ENCODE data around the gene TBCD.

TBCD gene

DNA sequence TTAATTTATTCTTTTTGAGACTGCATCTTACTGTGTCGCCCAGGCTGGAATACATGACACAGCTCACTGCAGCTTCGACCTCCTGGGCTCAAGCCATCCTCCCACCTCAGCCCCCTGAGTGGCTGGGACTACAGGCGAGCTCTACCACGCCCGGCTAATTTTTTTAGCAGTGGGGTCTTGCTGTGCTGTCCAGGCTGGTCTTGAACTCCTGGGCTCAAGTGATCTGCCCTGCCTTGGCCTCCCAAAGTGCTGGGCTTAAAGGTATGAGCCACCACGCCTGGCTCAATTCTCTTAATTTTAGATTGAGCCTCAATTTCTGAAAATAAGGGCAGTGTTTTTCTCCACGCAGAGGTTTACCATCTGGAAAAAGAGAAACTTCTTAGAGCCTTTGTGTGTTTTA is 46.9 kb downstream of the TBCD start:
- no peak for TF ChIP-seq CTCF (IDR thresholded peaks at IDR 0.05; ENCODE audit: low read depth, low read length)
- Histone ChIP-seq H3K36me3 (peaks cover 7% of the 10 kb centered on the region), H3K4me1 (no peaks in the 10 kb centered on the region), H3K9me3 (no peaks in the 10 kb centered on the region), H3K27me3 (no peaks in the 10 kb centered on the region), H3K4me3 (ENCODE audit: low read depth, low read length) (no peak overlapping the region)
- DNase-seq, result no peak

- Histone ChIP-seq H3K4me1 (no peaks in the 10 kb centered on the region), H3K36me3 (peaks cover 7% of the 10 kb centered on the region), H3K9me3 (no peaks in the 10 kb centered on the region), H3K4me3 (ENCODE audit: low read depth, low read length) (no peak overlapping the region), H3K27me3 (no peaks in the 10 kb centered on the region)
- TF ChIP-seq CTCF (IDR thresholded peaks at IDR 0.05; ENCODE audit: low read depth, low read length), result no peak
- no peak for DNase-seq
Measured at GRCh38 chr17:82799591-82799990, 47.7 kb downstream of the TBCD start.

DNA sequence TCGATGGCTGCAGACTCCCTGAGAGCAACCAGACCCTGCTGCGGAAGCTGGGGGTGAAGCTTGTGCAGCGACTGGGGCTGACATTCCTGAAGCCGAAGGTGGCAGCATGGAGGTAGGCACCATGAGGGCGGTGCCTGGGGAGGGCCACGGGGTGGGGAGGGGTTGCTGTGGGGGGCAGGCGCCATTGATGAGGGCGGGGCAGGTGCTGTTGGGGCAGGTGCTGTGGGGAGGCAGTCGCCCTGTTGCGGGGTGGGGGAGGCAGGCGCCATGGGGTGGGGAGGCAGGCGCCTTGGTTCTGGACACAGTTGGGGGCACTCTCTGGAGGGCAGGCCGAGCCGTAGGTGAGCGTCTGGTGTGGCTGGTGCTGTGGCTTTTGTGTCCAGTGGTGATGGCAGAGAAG is 49.0 kb downstream of the TBCD start:
- no peak for TF ChIP-seq CTCF (IDR thresholded peaks at IDR 0.05; ENCODE audit: low read depth, low read length)
- DNase-seq, result no peak
- Histone ChIP-seq H3K27me3 (no peaks in the 10 kb centered on the region), H3K36me3 (peaks cover 7% of the 10 kb centered on the region), H3K4me3 (ENCODE audit: low read depth, low read length) (no peak overlapping the region), H3K4me1 (no peaks in the 10 kb centered on the region), H3K9me3 (no peaks in the 10 kb centered on the region)

GRCh38 chr17:82801377-82801970 is 49.6 kb downstream of the TBCD start:
- Histone ChIP-seq H3K4me3 (ENCODE audit: low read depth, low read length) (no peak overlapping the region), H3K36me3 (peaks cover 7% of the 10 kb centered on the region), H3K27me3 (no peaks in the 10 kb centered on the region), H3K9me3 (no peaks in the 10 kb centered on the region), H3K4me1 (no peaks in the 10 kb centered on the region)
- no peak for DNase-seq
- TF ChIP-seq CTCF (IDR thresholded peaks at IDR 0.05; ENCODE audit: low read depth, low read length), result no peak

GRCh38 chr17:82802075-82802780 is 50.4 kb downstream of the TBCD start:
- Histone ChIP-seq H3K4me1 (no peaks in the 10 kb centered on the region), H3K4me3 (ENCODE audit: low read depth, low read length) (no peak overlapping the region), H3K36me3 (peaks cover 7% of the 10 kb centered on the region), H3K9me3 (no peaks in the 10 kb centered on the region), H3K27me3 (no peaks in the 10 kb centered on the region)
- DNase-seq, result no peak
- TF ChIP-seq CTCF (IDR thresholded peaks at IDR 0.05; ENCODE audit: low read depth, low read length), result no peak

DNA sequence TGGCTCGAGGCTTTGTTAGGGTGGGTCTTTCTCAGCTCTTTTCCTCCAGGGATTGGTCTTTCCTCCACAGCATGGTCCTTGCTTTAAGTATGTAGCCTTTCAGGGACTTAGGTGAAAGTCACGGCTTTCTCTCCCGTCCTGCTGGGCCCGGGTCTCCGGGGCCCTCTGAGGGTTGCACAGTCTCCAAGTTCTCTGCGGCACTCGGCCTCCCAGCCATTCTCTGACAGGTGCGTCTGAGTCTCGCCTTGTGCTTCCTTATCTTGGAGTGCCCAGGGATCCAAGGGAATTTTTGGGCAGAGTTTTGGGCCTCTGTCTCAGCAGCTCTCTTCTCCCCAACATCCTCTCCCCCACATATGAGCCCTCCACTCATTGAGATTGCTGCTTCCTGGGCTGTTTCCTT is 51.3 kb downstream of the TBCD start:
- no peaks in the 10 kb centered on the region for H3K27me3 ChIP-seq
- H3K4me1 ChIP-seq, result no peaks in the 10 kb centered on the region
- no peaks in the 10 kb centered on the region for H3K9me3 ChIP-seq
- H3K4me3 ChIP-seq (ENCODE audit: low read depth, low read length), result no peak overlapping the region
- peaks cover 12% of the 10 kb centered on the region for H3K36me3 ChIP-seq
- no peak for DNase-seq
- TF ChIP-seq CTCF (IDR thresholded peaks at IDR 0.05; ENCODE audit: low read depth, low read length), result no peak
